ENCODE measurements around the gene EFCAB9.

Gene EFCAB9

GRCh38 chr5:172245046-172245445 lies 51.1 kb downstream of the EFCAB9 start:
- Histone ChIP-seq H3K36me3 (ENCODE audit: control insufficient read depth, insufficient read depth, low read length) (no peaks in the 10 kb centered on the region), H3K9me3 (ENCODE audit: control insufficient read depth, insufficient read depth, low read length) (no peaks in the 10 kb centered on the region), H3K4me1 (ENCODE audit: control insufficient read depth, insufficient read depth, low read length) (no peaks in the 10 kb centered on the region), H3K27ac (ENCODE audit: low read depth, low read length) (no peak overlapping the region), H3K9ac (ENCODE audit: low read depth, low read length) (no peak overlapping the region), H3K27me3 (ENCODE audit: control insufficient read depth, insufficient read depth, low read length) (no peaks in the 10 kb centered on the region), H3K4me3 (ENCODE audit: low read depth, low read length) (no peak overlapping the region)

GRCh38 chr5:172245703-172246125 lies 51.7 kb downstream of the EFCAB9 start:
- no peak overlapping the region for H3K9ac ChIP-seq (ENCODE audit: low read depth, low read length)
- no peaks in the 10 kb centered on the region for H3K4me1 ChIP-seq (ENCODE audit: control insufficient read depth, insufficient read depth, low read length)
- no peaks in the 10 kb centered on the region for H3K9me3 ChIP-seq (ENCODE audit: control insufficient read depth, insufficient read depth, low read length)

GRCh38 chr5:172248637-172249036 lies 54.7 kb downstream of the EFCAB9 start:
- no peak overlapping the region for H3K9ac ChIP-seq (ENCODE audit: low read depth, low read length)
- no peak overlapping the region for H3K4me3 ChIP-seq (ENCODE audit: low read depth, low read length)
- no peaks in the 10 kb centered on the region for H3K4me1 ChIP-seq (ENCODE audit: control insufficient read depth, insufficient read depth, low read length)
- H3K36me3 ChIP-seq (ENCODE audit: control insufficient read depth, insufficient read depth, low read length), result no peaks in the 10 kb centered on the region
- no peak overlapping the region for H3K27ac ChIP-seq (ENCODE audit: low read depth, low read length)
- no peaks in the 10 kb centered on the region for H3K9me3 ChIP-seq (ENCODE audit: control insufficient read depth, insufficient read depth, low read length)
- no peaks in the 10 kb centered on the region for H3K27me3 ChIP-seq (ENCODE audit: control insufficient read depth, insufficient read depth, low read length)

More at GRCh38 chr5:172245703-172246125, 51.7 kb downstream of the EFCAB9 start:
- Histone ChIP-seq H3K27me3 (ENCODE audit: control insufficient read depth, insufficient read depth, low read length) (no peaks in the 10 kb centered on the region), H3K36me3 (ENCODE audit: control insufficient read depth, insufficient read depth, low read length) (no peaks in the 10 kb centered on the region), H3K27ac (ENCODE audit: low read depth, low read length) (no peak overlapping the region), H3K4me3 (ENCODE audit: low read depth, low read length) (no peak overlapping the region)

- Histone ChIP-seq H3K4me1 (ENCODE audit: control insufficient read depth, insufficient read depth, low read length) (no peaks in the 10 kb centered on the region), H3K27ac (ENCODE audit: low read depth, low read length) (no peak overlapping the region), H3K4me3 (ENCODE audit: low read depth, low read length) (no peak overlapping the region), H3K9me3 (ENCODE audit: control insufficient read depth, insufficient read depth, low read length) (no peaks in the 10 kb centered on the region), H3K9ac (ENCODE audit: low read depth, low read length) (no peak overlapping the region), H3K27me3 (ENCODE audit: control insufficient read depth, insufficient read depth, low read length) (no peaks in the 10 kb centered on the region), H3K36me3 (ENCODE audit: control insufficient read depth, insufficient read depth, low read length) (peaks cover 16% of the 10 kb centered on the region)
Observed at GRCh38 chr5:172251419-172251818, 57.4 kb downstream of the EFCAB9 start.

- Histone ChIP-seq H3K4me3 (ENCODE audit: low read depth, low read length) (no peak overlapping the region), H3K27me3 (ENCODE audit: control insufficient read depth, insufficient read depth, low read length) (no peaks in the 10 kb centered on the region), H3K9ac (ENCODE audit: low read depth, low read length) (no peak overlapping the region), H3K9me3 (ENCODE audit: control insufficient read depth, insufficient read depth, low read length) (no peaks in the 10 kb centered on the region), H3K4me1 (ENCODE audit: control insufficient read depth, insufficient read depth, low read length) (no peaks in the 10 kb centered on the region), H3K27ac (ENCODE audit: low read depth, low read length) (no peak overlapping the region), H3K36me3 (ENCODE audit: control insufficient read depth, insufficient read depth, low read length) (peaks cover 17% of the 10 kb centered on the region)
Observed at GRCh38 chr5:172252501-172252900, 58.5 kb downstream of the EFCAB9 start.

Data from HUES48 (cell line).